ENCODE measurements around the gene POU5F1. TPM values are rescaled to one million over a fixed set of nuclear protein-coding genes. Genes with fewer than 3 reads are reported as not detected.

Gene POU5F1
- total and polyA plus RNA-seq, 9 of the 15 experiments (the other 6 are each of a cell fraction or from before 2014, with no cell fraction given) = 0.06 to 2.0 (median 0.10) TPM; not detected in 6

GRCh38 chr6:31158863-31159855, 11.3 kb downstream of the POU5F1 start (continued):
- TF ChIP-seq MCM7 (IDR thresholded peaks at IDR 0.05) = no peak
- TF ChIP-seq ZNF785 (CRISPR knock-in tag; IDR thresholded peaks at IDR 0.05) = no peak
- peak; percentile 45; the same call in 1 of the 2 replicates for TF ChIP-seq SMARCA4 (IDR thresholded peaks at IDR 0.05)
- no peak for TF ChIP-seq FOXM1 (IDR thresholded peaks at IDR 0.05; ENCODE audit: low read depth)
- no peak for TF ChIP-seq FOXM1 (CRISPR knock-in tag; IDR thresholded peaks at IDR 0.05; ENCODE audit: low read depth)
- no peak for TF ChIP-seq ZNF165 (CRISPR knock-in tag; IDR thresholded peaks at IDR 0.05; ENCODE audit: borderline replicate concordance)
- TF ChIP-seq ATF6 (CRISPR knock-in tag; IDR thresholded peaks at IDR 0.05) = no peak; the same call in 1 of the 2 replicates
- TF ChIP-seq POLR2G (IDR thresholded peaks at IDR 0.05; ENCODE audit: low read depth, low read length) = 0 out of 2 replicates have a peak, but pooled peaks have one; percentile 36
- 0 out of 2 replicates have a peak, but pooled peaks have one; percentile 22 for TF ChIP-seq SMARCA5 (IDR thresholded peaks at IDR 0.05)
